Transverse colon (tissue), 4 donors: ENCODE data around the gene STPG3.
"Not testable (repeated sequence)": the region's sequence is repeated elsewhere in the genome, so short reads cannot be mapped to it uniquely, and the experiment has no call there.

Experiments
- EP300 ChIP-seq: sonication (generic); formaldehyde crosslinking; IDR thresholded peaks from one replicate; pipeline ENCODE4 v1.6.1; 2017; ENCODE audit warnings: antibody characterized with exemption, low read depth
- POLR2A ChIP-seq: fragments of 450-650 bp; IDR thresholded peaks from one replicate; pipeline ENCODE4 v1.6.1; 2016; ENCODE audit warnings: antibody characterized with exemption, mild to moderate bottlenecking, moderate library complexity
- POLR2AphosphoS5 ChIP-seq, 3 donors: sonication (generic); formaldehyde crosslinking; IDR thresholded peaks; one replicate each; pipeline ENCODE4 v1.6.1; 2016; ENCODE audit warnings: antibody characterized with exemption in 3 of 3
- TF ChIP-seq, protein P1 (sequence below), 5 experiments: fragments of 200-600 bp in 3 of 5; fragments of 450-650 bp in 2 of 5; sonication (generic) in 3 of 5; IDR thresholded peaks; 1 replicate in 2 of 5; 2 replicates in 3 of 5; pipeline ENCODE4 v1.5.1; 2016 to 2017; ENCODE audit warnings: antibody characterized with exemption in 5 of 5, inconsistent platforms in 3 of 5, mild to moderate bottlenecking in 2 of 5, moderate library complexity in 1 of 5

- not testable (repeated sequence) for TF ChIP-seq POLR2AphosphoS5 (IDR thresholded peaks at IDR 0.05); POLR2A; EP300
- TF ChIP-seq, protein P1, sequence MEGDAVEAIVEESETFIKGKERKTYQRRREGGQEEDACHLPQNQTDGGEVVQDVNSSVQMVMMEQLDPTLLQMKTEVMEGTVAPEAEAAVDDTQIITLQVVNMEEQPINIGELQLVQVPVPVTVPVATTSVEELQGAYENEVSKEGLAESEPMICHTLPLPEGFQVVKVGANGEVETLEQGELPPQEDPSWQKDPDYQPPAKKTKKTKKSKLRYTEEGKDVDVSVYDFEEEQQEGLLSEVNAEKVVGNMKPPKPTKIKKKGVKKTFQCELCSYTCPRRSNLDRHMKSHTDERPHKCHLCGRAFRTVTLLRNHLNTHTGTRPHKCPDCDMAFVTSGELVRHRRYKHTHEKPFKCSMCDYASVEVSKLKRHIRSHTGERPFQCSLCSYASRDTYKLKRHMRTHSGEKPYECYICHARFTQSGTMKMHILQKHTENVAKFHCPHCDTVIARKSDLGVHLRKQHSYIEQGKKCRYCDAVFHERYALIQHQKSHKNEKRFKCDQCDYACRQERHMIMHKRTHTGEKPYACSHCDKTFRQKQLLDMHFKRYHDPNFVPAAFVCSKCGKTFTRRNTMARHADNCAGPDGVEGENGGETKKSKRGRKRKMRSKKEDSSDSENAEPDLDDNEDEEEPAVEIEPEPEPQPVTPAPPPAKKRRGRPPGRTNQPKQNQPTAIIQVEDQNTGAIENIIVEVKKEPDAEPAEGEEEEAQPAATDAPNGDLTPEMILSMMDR (IDR thresholded peaks at IDR 0.05) = peak; percentile 36 to 64 (median 54)
These were observed 11.3 kb downstream of the STPG3 start for GRCh38 chr9:137262173-137262908.
